HepG2 (cell line): Measurements from ENCODE around the gene GRIN2C. TPM values are rescaled to one million over a fixed set of nuclear protein-coding genes. Genes with fewer than 3 reads are reported as not detected.

Experiments used
- AHDC1 ChIP-seq: sonication (generic); formaldehyde crosslinking; IDR thresholded peaks from 2 replicates; pipeline ENCODE4 v1.5.1; 2020; ENCODE audit warnings: mild to moderate bottlenecking, missing genetic modification reagents, borderline replicate concordance
- HNRNPH1 ChIP-seq: fragments of 200-400 bp; formaldehyde crosslinking; optimal IDR thresholded peaks from 2 replicates; pipeline ENCODE3; 2017; ENCODE audit warnings: mild to moderate bottlenecking, low read depth, low read length
- KDM4B ChIP-seq: sonication (generic); formaldehyde crosslinking; IDR thresholded peaks from 2 replicates; pipeline ENCODE4 v1.4.0; 2020; ENCODE audit warnings: missing genetic modification reagents
- MAFG ChIP-seq: sonication (generic); formaldehyde crosslinking; IDR thresholded peaks from 2 replicates; pipeline ENCODE4 v1.5.1; 2020; ENCODE audit warnings: mild to moderate bottlenecking, missing genetic modification reagents
- PRPF4 ChIP-seq: fragments of 200-400 bp; formaldehyde crosslinking; IDR thresholded peaks from 2 replicates; pipeline ENCODE4 v1.6.1; 2016; ENCODE audit warnings: low read length, low read depth; ENCODE audit not compliant: poor library complexity, severe bottlenecking
- TIGD3 ChIP-seq: sonication (generic); formaldehyde crosslinking; IDR thresholded peaks from 2 replicates; pipeline ENCODE4 v1.5.1; 2020; ENCODE audit warnings: mild to moderate bottlenecking, missing genetic modification reagents, borderline replicate concordance
- ZBTB40 ChIP-seq, 2 experiments: fragments of 450-650 bp in 1 of 2; sonication (generic) in 1 of 2; formaldehyde crosslinking in 1 of 2; IDR thresholded peaks; 2 replicates each; pipeline versions ENCODE4 v1.6.1 to v1.8.0; 2016 to 2022; ENCODE audit warnings: antibody characterized with exemption in 1 of 2, mild to moderate bottlenecking in 1 of 2, missing genetic modification reagents in 1 of 2
- ZNF230 ChIP-seq: sonication (generic); formaldehyde crosslinking; IDR thresholded peaks from 2 replicates; pipeline ENCODE4 v1.4.0; 2020; ENCODE audit warnings: mild to moderate bottlenecking, missing genetic modification reagents
- ZNF451 ChIP-seq: sonication (generic); formaldehyde crosslinking; IDR thresholded peaks from 2 replicates; pipeline ENCODE4 v1.5.0; 2020; ENCODE audit warnings: mild to moderate bottlenecking, missing genetic modification reagents
- ZNF75D ChIP-seq: sonication (generic); formaldehyde crosslinking; IDR thresholded peaks from 2 replicates; pipeline ENCODE4 v1.8.1; 2023; ENCODE audit warnings: missing genetic modification reagents, mild to moderate bottlenecking, borderline replicate concordance
- ZNF790 ChIP-seq: sonication (generic); formaldehyde crosslinking; IDR thresholded peaks from 2 replicates; pipeline ENCODE4 v1.8.0; 2022; ENCODE audit warnings: missing genetic modification reagents, mild to moderate bottlenecking, borderline replicate concordance
- polyA plus RNA-seq, 8 experiments: library from polyadenylated mRNA; depleted of rRNA in 3 of 8; stranded (reverse) in 7 of 8; unstranded in 1 of 8; fragments of >200 nt; fragmentation: Illumina TruSeq in 4 of 8; extraction: Trizol in 4 of 8; gene quantifications; 2 replicates each; pipeline versions ENCODE4 v1.2.1 to v1.2.3, GENCODE V29; 2011 to 2016; ENCODE audit warnings: low read depth in 4 of 8, missing spikeins in 1 of 8, mixed read lengths in 1 of 8; ENCODE audit not compliant: insufficient read depth in 1 of 8
- total RNA-seq, 5 experiments: library from RNA; depleted of rRNA; stranded (reverse); fragments of >200 nt; fragmentation: Illumina TruSeq; extraction: Trizol; gene quantifications; 2 replicates each; pipeline ENCODE4 v1.2.3, GENCODE V29; 2016; ENCODE audit warnings: low read depth in 1 of 5

Gene GRIN2C
- total and polyA plus RNA-seq, 2 of the 13 experiments (the other 11 are each of a cell fraction or from before 2014, with no cell fraction given): 0.03 to 0.11 TPM

- no peak for TF ChIP-seq ZBTB40 (IDR thresholded peaks at IDR 0.05)
- TF ChIP-seq ZBTB40 (CRISPR knock-in tag; IDR thresholded peaks at IDR 0.05): 0 out of 2 replicates have a peak, but pooled peaks have one; percentile 26
- no peak for TF ChIP-seq KDM4B (CRISPR knock-in tag)
- no peak for TF ChIP-seq PRPF4
- no peak for TF ChIP-seq AHDC1 (CRISPR knock-in tag)
- no peak for TF ChIP-seq TIGD3 (CRISPR knock-in tag)
- no peak for TF ChIP-seq ZNF230
- TF ChIP-seq ZNF75D: no peak
- TF ChIP-seq ZNF790 (CRISPR knock-in tag): no peak
- no peak for TF ChIP-seq MAFG (CRISPR knock-in tag)
- TF ChIP-seq HNRNPH1: no peak
- peak; percentile 62; the same call in 1 of the 2 replicates for TF ChIP-seq ZNF451 (CRISPR knock-in tag)
Measured at GRCh38 chr17:74892974-74893911, 33.6 kb upstream of the GRIN2C start, which contains the start of gene FADS6 (continued).
